ENCODE measurements around the gene RPAP3. TPM values are rescaled to one million over a fixed set of nuclear protein-coding genes. Genes with fewer than 3 reads are reported as not detected.

RPAP3 gene
- total RNA-seq, 1 experiment from 2014 or later: 22.1 TPM

GRCh38 chr12:47616440-47616839 lies 89.4 kb downstream of the RPAP3 start:
- Histone ChIP-seq H4K20me1 (ENCODE audit: low read length) (no peaks in the 10 kb centered on the region), H3K27ac (ENCODE audit: low read length) (no peak overlapping the region), H3K36me3 (ENCODE audit: low read depth, low read length) (peaks cover 16% of the 10 kb centered on the region; the same call in 1 of the 2 replicates), H3K4me3 (ENCODE audit: low read length) (no peak overlapping the region), H3F3A (ENCODE audit: low read length, unreplicated experiment) (no peaks in the 10 kb centered on the region), H3K79me2 (ENCODE audit: low read length) (no peaks in the 10 kb centered on the region), H3K4me2 (ENCODE audit: low read length) (no peak overlapping the region), H3K27me3 (ENCODE audit: low read length) (no peaks in the 10 kb centered on the region), H3K9me2 (replicated peaks; ENCODE audit: low read length) (no peaks in the 10 kb centered on the region), H3K4me1 (ENCODE audit: insufficient read depth, low read length) (no peaks in the 10 kb centered on the region), H2AFZ (ENCODE audit: low read length) (no peak overlapping the region), H3K9me3 (ENCODE audit: low read length) (peaks cover 16% of the 10 kb centered on the region), H3K9ac (ENCODE audit: low read length) (no peak overlapping the region)
- TF ChIP-seq, protein P1, sequence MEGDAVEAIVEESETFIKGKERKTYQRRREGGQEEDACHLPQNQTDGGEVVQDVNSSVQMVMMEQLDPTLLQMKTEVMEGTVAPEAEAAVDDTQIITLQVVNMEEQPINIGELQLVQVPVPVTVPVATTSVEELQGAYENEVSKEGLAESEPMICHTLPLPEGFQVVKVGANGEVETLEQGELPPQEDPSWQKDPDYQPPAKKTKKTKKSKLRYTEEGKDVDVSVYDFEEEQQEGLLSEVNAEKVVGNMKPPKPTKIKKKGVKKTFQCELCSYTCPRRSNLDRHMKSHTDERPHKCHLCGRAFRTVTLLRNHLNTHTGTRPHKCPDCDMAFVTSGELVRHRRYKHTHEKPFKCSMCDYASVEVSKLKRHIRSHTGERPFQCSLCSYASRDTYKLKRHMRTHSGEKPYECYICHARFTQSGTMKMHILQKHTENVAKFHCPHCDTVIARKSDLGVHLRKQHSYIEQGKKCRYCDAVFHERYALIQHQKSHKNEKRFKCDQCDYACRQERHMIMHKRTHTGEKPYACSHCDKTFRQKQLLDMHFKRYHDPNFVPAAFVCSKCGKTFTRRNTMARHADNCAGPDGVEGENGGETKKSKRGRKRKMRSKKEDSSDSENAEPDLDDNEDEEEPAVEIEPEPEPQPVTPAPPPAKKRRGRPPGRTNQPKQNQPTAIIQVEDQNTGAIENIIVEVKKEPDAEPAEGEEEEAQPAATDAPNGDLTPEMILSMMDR (conservative IDR thresholded peaks at IDR 0.05; ENCODE audit: low read depth, low read length): no peak
- TF ChIP-seq EZH2 (IDR thresholded peaks at IDR 0.05; ENCODE audit: low read length, unreplicated experiment) (no peak), EZH2phosphoT487 (IDR thresholded peaks at IDR 0.05; ENCODE audit: borderline replicate concordance, low read length) (no peak)
- BruUV-seq (replicated peaks): no TSS peak
- intact Hi-C loops (cut with micrococcal nuclease): no loop called here
- ATAC-seq: no peak
- no peak for DNase-seq
- ChIA-PET POLR2A (ENCODE audit: unreplicated experiment) (no interaction called here), CTCF (no interaction called here)

- no peak overlapping the region for H3K9ac ChIP-seq (ENCODE audit: low read length)
- H3K27me3 ChIP-seq (ENCODE audit: low read length): no peaks in the 10 kb centered on the region
- no peak overlapping the region for H3K27ac ChIP-seq (ENCODE audit: low read length)
- no peaks in the 10 kb centered on the region for H3K4me1 ChIP-seq (ENCODE audit: insufficient read depth, low read length)
- CTCF ChIA-PET: no interaction called here
- no peaks in the 10 kb centered on the region for H3K79me2 ChIP-seq (ENCODE audit: low read length)
- H3K4me2 ChIP-seq (ENCODE audit: low read length): no peak overlapping the region
- TF ChIP-seq, protein P1 (conservative IDR thresholded peaks at IDR 0.05; ENCODE audit: low read depth, low read length): no peak
- TF ChIP-seq EZH2 (IDR thresholded peaks at IDR 0.05; ENCODE audit: low read length, unreplicated experiment) (no peak), EZH2phosphoT487 (IDR thresholded peaks at IDR 0.05; ENCODE audit: borderline replicate concordance, low read length) (no peak)
- intact Hi-C loops (cut with micrococcal nuclease): no loop called here
- BruUV-seq (replicated peaks): no TSS peak
- ATAC-seq (no peak), DNase-seq (no peak)
- H4K20me1 ChIP-seq (ENCODE audit: low read length): no peaks in the 10 kb centered on the region
- peaks cover 16% of the 10 kb centered on the region for H3K9me3 ChIP-seq (ENCODE audit: low read length)
- POLR2A ChIA-PET (ENCODE audit: unreplicated experiment): no interaction called here
- H3F3A ChIP-seq (ENCODE audit: low read length, unreplicated experiment): no peaks in the 10 kb centered on the region
- H3K9me2 ChIP-seq (replicated peaks; ENCODE audit: low read length): no peaks in the 10 kb centered on the region
- H3K36me3 ChIP-seq (ENCODE audit: low read depth, low read length): peaks cover 16% of the 10 kb centered on the region; the same call in 1 of the 2 replicates
- no peak overlapping the region for H3K4me3 ChIP-seq (ENCODE audit: low read length)
- no peak overlapping the region for H2AFZ ChIP-seq (ENCODE audit: low read length)
Observed at GRCh38 chr12:47615711-47616110, 90.1 kb downstream of the RPAP3 start.

DNA sequence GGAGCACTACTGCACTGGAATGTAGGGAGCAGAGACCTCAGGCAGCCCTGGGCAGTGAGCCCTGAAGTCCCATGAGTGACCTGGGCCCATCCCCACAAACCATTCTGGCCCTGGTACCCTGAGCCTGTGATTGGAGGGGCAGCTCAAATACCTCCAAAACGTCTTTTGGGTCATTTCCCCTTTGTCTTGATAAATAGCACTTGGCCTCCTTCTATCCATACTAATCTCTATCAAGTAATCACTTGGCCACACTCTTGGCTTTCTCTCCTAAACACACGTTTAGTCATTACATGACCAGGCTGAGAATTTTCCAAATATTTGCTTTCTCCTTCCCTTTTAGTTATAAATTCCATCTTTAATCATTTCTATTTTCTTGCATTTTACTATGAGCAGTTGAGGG lies 91.3 kb downstream of the RPAP3 start:
- ATAC-seq (no peak), DNase-seq (no peak)
- POLR2A ChIA-PET (ENCODE audit: unreplicated experiment): no interaction called here

More for the DNA sequence above, 91.3 kb downstream of the RPAP3 start:
- Histone ChIP-seq H3K9ac (ENCODE audit: low read length) (no peak overlapping the region), H3K4me3 (ENCODE audit: low read length) (no peak overlapping the region), H3K27me3 (ENCODE audit: low read length) (no peaks in the 10 kb centered on the region), H3K4me1 (ENCODE audit: insufficient read depth, low read length) (no peaks in the 10 kb centered on the region), H3F3A (ENCODE audit: low read length, unreplicated experiment) (no peaks in the 10 kb centered on the region), H2AFZ (ENCODE audit: low read length) (no peak overlapping the region), H3K9me3 (ENCODE audit: low read length) (peaks cover 16% of the 10 kb centered on the region), H3K4me2 (ENCODE audit: low read length) (no peak overlapping the region), H3K9me2 (replicated peaks; ENCODE audit: low read length) (no peaks in the 10 kb centered on the region), H4K20me1 (ENCODE audit: low read length) (no peaks in the 10 kb centered on the region), H3K27ac (ENCODE audit: low read length) (no peak overlapping the region), H3K36me3 (ENCODE audit: low read depth, low read length) (peaks cover 16% of the 10 kb centered on the region; the same call in 1 of the 2 replicates), H3K79me2 (ENCODE audit: low read length) (no peaks in the 10 kb centered on the region)
- CTCF ChIA-PET: no interaction called here
- TF ChIP-seq EZH2 (IDR thresholded peaks at IDR 0.05; ENCODE audit: low read length, unreplicated experiment): no peak
- TF ChIP-seq, protein P1 (conservative IDR thresholded peaks at IDR 0.05; ENCODE audit: low read depth, low read length): no peak
- no peak for TF ChIP-seq EZH2phosphoT487 (IDR thresholded peaks at IDR 0.05; ENCODE audit: borderline replicate concordance, low read length)
- BruUV-seq (replicated peaks): no TSS peak
- intact Hi-C loops (cut with micrococcal nuclease): no loop called here
